Measurements from ENCODE around the gene ARHGAP8. TPM values are rescaled to one million over a fixed set of nuclear protein-coding genes. Genes with fewer than 3 reads are reported as not detected.

Gene ARHGAP8
- total RNA-seq, 1 donor from 2014 or later, result 0.96 TPM

- H3K36me3 Mint-ChIP-seq (ENCODE audit: low read depth), result peaks cover 2% of the 10 kb centered on the region
- no peak overlapping the region for H3K4me3 Mint-ChIP-seq
- peaks cover 6% of the 10 kb centered on the region for H3K27me3 Mint-ChIP-seq (ENCODE audit: low read depth)
- no peak overlapping the region for H3K27ac Mint-ChIP-seq (ENCODE audit: unreplicated experiment)
- TF ChIP-seq CTCF (conservative IDR thresholded peaks at IDR 0.05), result peak; percentile 47
- peaks cover 3% of the 10 kb centered on the region for H3K9me3 Mint-ChIP-seq
- peaks cover 14% of the 10 kb centered on the region for H3K4me1 Mint-ChIP-seq
- DNase-seq (ENCODE audit: low read depth, low spot score), result peak; percentile 43
These were observed 55.7 kb downstream of the ARHGAP8 start for GRCh38 chr22:44807915-44808690.

- no peak for DNase-seq (ENCODE audit: low read depth, low spot score)
- no peak for TF ChIP-seq CTCF (conservative IDR thresholded peaks at IDR 0.05)
- peaks cover 14% of the 10 kb centered on the region for H3K4me1 Mint-ChIP-seq
- no peak overlapping the region for H3K27ac Mint-ChIP-seq (ENCODE audit: unreplicated experiment)
- H3K27me3 Mint-ChIP-seq (ENCODE audit: low read depth), result peaks cover 6% of the 10 kb centered on the region
- H3K36me3 Mint-ChIP-seq (ENCODE audit: low read depth), result peaks cover 2% of the 10 kb centered on the region
- no peak overlapping the region for H3K4me3 Mint-ChIP-seq
- peaks cover 8% of the 10 kb centered on the region for H3K9me3 Mint-ChIP-seq
These were observed 57.1 kb downstream of the ARHGAP8 start for GRCh38 chr22:44809456-44809855.

- Mint-ChIP-seq H3K27me3 (ENCODE audit: low read depth) (peaks cover 6% of the 10 kb centered on the region), H3K4me3 (no peak overlapping the region), H3K36me3 (ENCODE audit: low read depth) (peaks cover 2% of the 10 kb centered on the region), H3K27ac (ENCODE audit: unreplicated experiment) (no peak overlapping the region), H3K4me1 (peaks cover 1% of the 10 kb centered on the region), H3K9me3 (peaks cover 8% of the 10 kb centered on the region)
- TF ChIP-seq CTCF (conservative IDR thresholded peaks at IDR 0.05), result no peak
- no peak for DNase-seq (ENCODE audit: low read depth, low spot score)
These were observed 58.8 kb downstream of the ARHGAP8 start for GRCh38 chr22:44811141-44811540.

- Mint-ChIP-seq H3K9me3 (peaks cover 8% of the 10 kb centered on the region), H3K27me3 (ENCODE audit: low read depth) (peaks cover 6% of the 10 kb centered on the region), H3K27ac (ENCODE audit: unreplicated experiment) (no peak overlapping the region), H3K36me3 (ENCODE audit: low read depth) (peaks cover 2% of the 10 kb centered on the region), H3K4me3 (no peak overlapping the region), H3K4me1 (no peaks in the 10 kb centered on the region)
- TF ChIP-seq CTCF (conservative IDR thresholded peaks at IDR 0.05), result no peak
- no peak for DNase-seq (ENCODE audit: low read depth, low spot score)
These were observed 61.0 kb downstream of the ARHGAP8 start for GRCh38 chr22:44813416-44813815.

GRCh38 chr22:44814266-44815098, 62.1 kb downstream of the ARHGAP8 start:
- TF ChIP-seq CTCF (conservative IDR thresholded peaks at IDR 0.05), result no peak
- no peak for DNase-seq (ENCODE audit: low read depth, low spot score)
- no peak overlapping the region for H3K27ac Mint-ChIP-seq (ENCODE audit: unreplicated experiment)

More at GRCh38 chr22:44814266-44815098, 62.1 kb downstream of the ARHGAP8 start:
- Mint-ChIP-seq H3K9me3 (peaks cover 8% of the 10 kb centered on the region), H3K4me3 (no peak overlapping the region), H3K4me1 (no peaks in the 10 kb centered on the region), H3K27me3 (ENCODE audit: low read depth) (peaks cover 6% of the 10 kb centered on the region), H3K36me3 (ENCODE audit: low read depth) (peaks cover 2% of the 10 kb centered on the region)

All from neural crest cell (in vitro differentiated cells).